Activated T-cell treated with anti-CD3 and anti-CD28 coated beads, Interleukin-2, amount 50 U/mL, for 24 hours (primary cell): ENCODE results near the gene TSPAN16.
A peak's percentile ranks its signal among the peaks of the same experiment; 100 is the strongest.

Experiments
- DNase-seq: peaks from one replicate; pipeline ENCODE4 v3.0.0-alpha.2; 2020
- H3K27ac Mint-ChIP-seq: 2 replicates; pipeline ENCODE4 v1.8.0; 2020; ENCODE audit warnings: mild to moderate bottlenecking, mixed read lengths
- H3K27me3 Mint-ChIP-seq: 2 replicates; pipeline ENCODE4 v1.8.0; 2020; ENCODE audit warnings: mixed read lengths
- H3K36me3 Mint-ChIP-seq: 2 replicates; pipeline ENCODE4 v1.8.0; 2020; ENCODE audit warnings: low read depth, mixed read lengths
- H3K4me1 Mint-ChIP-seq: 2 replicates; pipeline ENCODE4 v1.8.0; 2020; ENCODE audit warnings: low read depth, mixed read lengths
- H3K4me3 Mint-ChIP-seq: 2 replicates; pipeline ENCODE4 v1.8.0; 2020; ENCODE audit warnings: mild to moderate bottlenecking, moderate library complexity, mixed read lengths
- H3K9me3 Mint-ChIP-seq: 2 replicates; pipeline ENCODE4 v1.8.0; 2020; ENCODE audit warnings: mixed read lengths

The TSPAN16 gene

GRCh38 chr19:11295665-11296245, at the start of gene TSPAN16:
TSS of gene TSPAN16 (plus strand) at chr19:11296160. CDS start at chr19:11296298, 138 bp downstream.
- H3K36me3 Mint-ChIP-seq, result no peaks in the 10 kb centered on the region
- H3K4me3 Mint-ChIP-seq, result no peak within 1 kb of the TSS

GRCh38 chr19:11246941-11247340, 49.0 kb upstream of the TSPAN16 start:
- no peaks in the 10 kb centered on the region for H3K36me3 Mint-ChIP-seq
- H3K4me3 Mint-ChIP-seq, result no peak overlapping the region
- H3K27me3 Mint-ChIP-seq, result peaks cover 25% of the 10 kb centered on the region
- H3K9me3 Mint-ChIP-seq, result no peaks in the 10 kb centered on the region
- H3K27ac Mint-ChIP-seq, result no peak overlapping the region
- no peak for DNase-seq
- peaks cover 5% of the 10 kb centered on the region for H3K4me1 Mint-ChIP-seq

More at GRCh38 chr19:11295665-11296245, at the start of gene TSPAN16:
- H3K9me3 Mint-ChIP-seq, result no peaks in the 10 kb centered on the region
- no peak within 1 kb of the TSS for H3K27ac Mint-ChIP-seq
- peaks cover 3% of the 10 kb centered on the region for H3K4me1 Mint-ChIP-seq
- H3K27me3 Mint-ChIP-seq, result peaks cover 42% of the 10 kb centered on the region
- no peak for DNase-seq

GRCh38 chr19:11247391-11247790, 48.6 kb upstream of the TSPAN16 start:
- Mint-ChIP-seq H3K36me3 (no peaks in the 10 kb centered on the region), H3K27ac (no peak overlapping the region), H3K4me3 (no peak overlapping the region), H3K4me1 (peaks cover 5% of the 10 kb centered on the region), H3K27me3 (peaks cover 23% of the 10 kb centered on the region), H3K9me3 (no peaks in the 10 kb centered on the region)
- DNase-seq, result no peak

- H3K4me3 Mint-ChIP-seq, result no peak overlapping the region
- peaks cover 18% of the 10 kb centered on the region for H3K27me3 Mint-ChIP-seq
- DNase-seq, result no peak
- no peak overlapping the region for H3K27ac Mint-ChIP-seq
- no peaks in the 10 kb centered on the region for H3K36me3 Mint-ChIP-seq
- H3K9me3 Mint-ChIP-seq, result no peaks in the 10 kb centered on the region
- peaks cover 5% of the 10 kb centered on the region for H3K4me1 Mint-ChIP-seq
Measured at GRCh38 chr19:11247934-11248333, 48.0 kb upstream of the TSPAN16 start.

- no peak overlapping the region for H3K27ac Mint-ChIP-seq
- DNase-seq, result no peak
- no peak overlapping the region for H3K4me3 Mint-ChIP-seq
- H3K4me1 Mint-ChIP-seq, result peaks cover under 1% of the 10 kb centered on the region
- peaks cover 13% of the 10 kb centered on the region for H3K27me3 Mint-ChIP-seq
- H3K9me3 Mint-ChIP-seq, result no peaks in the 10 kb centered on the region
- no peaks in the 10 kb centered on the region for H3K36me3 Mint-ChIP-seq
Measured at GRCh38 chr19:11248852-11249251, 47.1 kb upstream of the TSPAN16 start.

GRCh38 chr19:11251217-11251616, 44.7 kb upstream of the TSPAN16 start:
- Mint-ChIP-seq H3K27me3 (peaks cover 6% of the 10 kb centered on the region), H3K4me3 (no peak overlapping the region), H3K4me1 (no peaks in the 10 kb centered on the region), H3K36me3 (no peaks in the 10 kb centered on the region), H3K27ac (no peak overlapping the region), H3K9me3 (no peaks in the 10 kb centered on the region)
- DNase-seq, result no peak

GRCh38 chr19:11251650-11252314, 44.2 kb upstream of the TSPAN16 start:
- Mint-ChIP-seq H3K27ac (no peak overlapping the region), H3K9me3 (no peaks in the 10 kb centered on the region), H3K36me3 (no peaks in the 10 kb centered on the region), H3K4me1 (no peaks in the 10 kb centered on the region), H3K27me3 (peaks cover 1% of the 10 kb centered on the region), H3K4me3 (no peak overlapping the region)
- DNase-seq, result no peak

- H3K27me3 Mint-ChIP-seq, result no peaks in the 10 kb centered on the region
- no peaks in the 10 kb centered on the region for H3K9me3 Mint-ChIP-seq
- H3K4me1 Mint-ChIP-seq, result no peaks in the 10 kb centered on the region
- H3K27ac Mint-ChIP-seq, result no peak overlapping the region
- no peaks in the 10 kb centered on the region for H3K36me3 Mint-ChIP-seq
- no peak overlapping the region for H3K4me3 Mint-ChIP-seq
- no peak for DNase-seq
Measured at GRCh38 chr19:11252665-11253355, 43.1 kb upstream of the TSPAN16 start.

GRCh38 chr19:11254666-11255065, 41.3 kb upstream of the TSPAN16 start:
- Mint-ChIP-seq H3K27ac (no peak overlapping the region), H3K27me3 (no peaks in the 10 kb centered on the region), H3K36me3 (no peaks in the 10 kb centered on the region), H3K4me1 (no peaks in the 10 kb centered on the region), H3K4me3 (no peak overlapping the region), H3K9me3 (no peaks in the 10 kb centered on the region)
- DNase-seq, result no peak

GRCh38 chr19:11256189-11256588, 39.8 kb upstream of the TSPAN16 start:
- Mint-ChIP-seq H3K9me3 (no peaks in the 10 kb centered on the region), H3K36me3 (no peaks in the 10 kb centered on the region), H3K4me3 (no peak overlapping the region), H3K27me3 (peaks cover 10% of the 10 kb centered on the region), H3K4me1 (no peaks in the 10 kb centered on the region), H3K27ac (no peak overlapping the region)
- no peak for DNase-seq

GRCh38 chr19:11257846-11258380, 38.0 kb upstream of the TSPAN16 start:
- no peaks in the 10 kb centered on the region for H3K4me1 Mint-ChIP-seq
- H3K27me3 Mint-ChIP-seq, result peaks cover 19% of the 10 kb centered on the region
- H3K4me3 Mint-ChIP-seq, result no peak overlapping the region
- no peaks in the 10 kb centered on the region for H3K36me3 Mint-ChIP-seq
- no peak for DNase-seq
- no peak overlapping the region for H3K27ac Mint-ChIP-seq
- no peaks in the 10 kb centered on the region for H3K9me3 Mint-ChIP-seq

GRCh38 chr19:11260996-11261395, 35.0 kb upstream of the TSPAN16 start:
- Mint-ChIP-seq H3K27me3 (peaks cover 47% of the 10 kb centered on the region), H3K27ac (no peak overlapping the region), H3K4me1 (peaks cover 2% of the 10 kb centered on the region), H3K36me3 (no peaks in the 10 kb centered on the region), H3K4me3 (peak overlapping the region; percentile 56), H3K9me3 (no peaks in the 10 kb centered on the region)
- no peak for DNase-seq

GRCh38 chr19:11261431-11261970, 34.5 kb upstream of the TSPAN16 start:
- no peak for DNase-seq
- peak overlapping the region; percentile 56 for H3K4me3 Mint-ChIP-seq
- no peaks in the 10 kb centered on the region for H3K36me3 Mint-ChIP-seq
- peaks cover 51% of the 10 kb centered on the region for H3K27me3 Mint-ChIP-seq
- no peak overlapping the region for H3K27ac Mint-ChIP-seq
- peaks cover 2% of the 10 kb centered on the region for H3K4me1 Mint-ChIP-seq
- H3K9me3 Mint-ChIP-seq, result no peaks in the 10 kb centered on the region

GRCh38 chr19:11261971-11262839, 33.8 kb upstream of the TSPAN16 start, which contains the start of gene DOCK6:
TSS of gene DOCK6 (minus strand) at chr19:11262524. CDS start at chr19:11262440, 84 bp downstream.
- H3K36me3 Mint-ChIP-seq, result no peaks in the 10 kb centered on the region
- peak within 1 kb of the TSS; percentile 75 for H3K4me3 Mint-ChIP-seq
- H3K9me3 Mint-ChIP-seq, result no peaks in the 10 kb centered on the region
- DNase-seq, result peak; percentile 52
- peaks cover 58% of the 10 kb centered on the region for H3K27me3 Mint-ChIP-seq
- H3K4me1 Mint-ChIP-seq, result peaks cover 2% of the 10 kb centered on the region
- H3K27ac Mint-ChIP-seq, result no peak within 1 kb of the TSS
